GM21390 (cell line): Measurements from ENCODE around the gene ISG20.

Source experiments
- ATAC-seq: cut with Tn5 transposase; IDR thresholded peaks from one replicate; pipeline ENCODE4 v1.9.1; 2021; ENCODE audit not compliant: unreplicated experiment

ISG20 gene

GRCh38 chr15:88653200-88654064 lies 14.6 kb downstream of the ISG20 start:
- no peak for ATAC-seq

DNA sequence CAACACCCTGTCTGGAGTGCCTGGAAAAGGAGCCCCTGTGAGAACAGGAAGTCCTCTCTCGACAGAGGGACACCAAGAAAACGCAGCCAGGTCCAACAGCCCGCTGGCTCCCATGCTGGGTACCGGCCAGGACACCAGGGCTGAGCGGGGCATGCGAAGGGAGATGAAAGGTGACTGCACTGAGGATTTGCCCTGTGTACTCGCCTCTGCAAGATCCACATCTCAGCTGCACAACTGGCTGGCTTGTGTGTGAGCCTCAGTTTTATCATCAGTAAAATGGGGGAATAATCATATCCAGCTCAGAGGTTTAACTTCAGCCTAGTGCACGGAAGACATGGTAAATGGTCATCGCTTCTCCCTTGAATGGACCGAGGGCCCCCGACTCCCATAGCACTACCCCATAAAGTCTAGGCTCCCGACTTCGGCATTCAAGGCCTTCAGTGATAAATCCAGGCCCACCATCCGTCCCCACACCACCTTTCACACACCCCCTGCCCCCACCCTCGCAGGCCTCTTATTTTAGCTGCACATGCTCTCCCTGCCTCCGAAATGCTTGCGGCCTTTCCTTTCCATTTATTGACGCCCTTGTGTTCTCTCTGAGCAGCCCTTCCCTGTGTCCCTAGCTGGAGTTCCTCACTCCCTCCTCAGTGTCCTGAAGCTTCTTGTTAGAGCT lies 15.8 kb downstream of the ISG20 start:
- ATAC-seq = no peak

- ATAC-seq = no peak
Measured at GRCh38 chr15:88655103-88655553, 16.3 kb downstream of the ISG20 start.

GRCh38 chr15:88655800-88656488 lies 17.1 kb downstream of the ISG20 start:
- ATAC-seq = no peak

GRCh38 chr15:88656760-88657221 lies 18.0 kb downstream of the ISG20 start:
- peak; percentile 88 for ATAC-seq

- no peak for ATAC-seq
Measured at GRCh38 chr15:88657326-88658069, 18.7 kb downstream of the ISG20 start.

DNA sequence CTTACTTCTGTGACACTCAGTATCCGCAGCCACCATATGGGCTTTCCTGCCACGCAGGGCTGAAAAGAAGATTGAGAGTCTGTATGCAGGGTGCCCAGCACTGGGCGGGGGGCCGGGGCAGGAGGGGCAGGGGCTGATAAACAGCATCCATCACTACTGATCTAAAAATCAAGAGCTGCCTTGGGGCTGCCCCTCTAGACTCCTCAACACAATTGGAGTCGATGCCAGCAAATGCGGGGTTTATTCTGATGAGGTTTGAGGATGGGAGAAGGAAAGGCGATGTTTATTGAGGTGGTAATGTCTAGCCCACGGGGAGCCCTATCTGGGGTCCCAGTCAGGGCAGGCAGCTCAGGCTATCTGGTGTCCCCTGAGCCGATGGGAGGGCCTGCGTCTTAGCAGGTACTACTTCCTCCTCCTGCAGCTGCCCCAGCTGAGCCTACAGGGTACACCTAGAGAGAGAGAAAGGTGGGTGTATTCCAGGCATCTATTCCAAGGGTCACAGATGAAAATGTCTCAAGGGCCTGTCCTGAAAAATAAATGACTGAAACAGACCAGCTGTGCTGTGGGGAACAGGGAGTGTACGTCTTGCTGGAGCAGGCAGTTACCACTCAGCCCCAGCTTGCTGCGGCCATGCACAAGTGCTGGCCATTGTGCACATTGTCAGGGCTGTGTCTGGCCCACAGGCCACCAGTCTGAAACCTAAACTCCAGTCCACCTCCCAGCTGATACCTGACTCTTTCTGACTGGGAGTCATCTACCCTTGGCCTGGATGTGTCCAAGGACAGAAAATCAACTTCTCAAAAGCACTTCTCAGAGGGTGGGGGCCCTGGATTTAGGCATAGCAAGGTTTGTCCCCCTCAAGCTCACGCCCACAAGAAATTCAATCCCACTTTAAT lies 19.5 kb downstream of the ISG20 start:
- no peak for ATAC-seq

DNA sequence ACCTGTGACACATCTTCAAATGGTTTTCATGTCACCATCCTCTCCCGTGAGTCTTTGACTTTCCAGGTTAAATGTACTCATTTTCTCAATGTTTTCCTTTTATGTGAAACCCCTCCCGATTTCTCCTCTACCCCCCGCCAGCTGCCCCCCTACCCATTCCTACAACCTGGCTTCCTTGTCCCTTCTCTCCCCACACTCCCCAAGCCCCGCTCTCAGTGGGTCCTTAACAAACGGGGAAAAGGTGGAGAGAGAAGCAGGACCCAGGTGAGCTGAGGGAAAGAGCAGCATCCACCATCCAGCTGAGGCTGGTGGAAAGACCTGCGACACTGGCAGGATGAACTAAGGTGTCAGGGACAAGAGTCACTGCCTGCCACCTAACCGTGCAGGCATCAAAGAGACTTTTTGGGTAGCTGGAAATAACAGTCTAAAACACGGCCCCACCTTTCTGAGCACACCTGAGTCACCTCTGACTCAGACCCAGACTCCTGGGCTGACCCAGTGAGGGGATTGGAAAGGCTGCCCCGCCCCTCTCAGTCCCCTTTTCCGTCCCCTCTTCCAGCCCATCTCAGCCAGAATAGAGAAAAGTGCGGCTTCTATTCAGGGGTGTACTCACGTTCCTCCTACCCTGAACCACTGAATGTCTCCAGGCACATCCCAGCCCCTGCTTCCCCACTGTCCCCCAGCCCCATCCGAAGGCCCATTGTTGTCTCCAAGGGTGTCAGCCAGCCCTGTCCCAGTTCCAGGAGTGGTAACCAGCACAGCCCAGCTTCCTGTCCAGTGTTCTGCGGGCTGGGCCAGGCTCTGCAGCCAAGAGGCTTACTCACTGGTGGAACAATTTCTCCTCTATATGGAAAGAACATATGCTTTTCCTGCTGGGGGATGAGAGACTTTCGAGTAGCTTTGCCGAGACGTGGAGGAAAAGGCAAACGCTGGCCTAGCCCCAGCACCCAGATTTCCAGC lies 20.4 kb downstream of the ISG20 start:
- no peak for ATAC-seq

- ATAC-seq = no peak
Measured at GRCh38 chr15:88661041-88661700, 22.4 kb downstream of the ISG20 start.

DNA sequence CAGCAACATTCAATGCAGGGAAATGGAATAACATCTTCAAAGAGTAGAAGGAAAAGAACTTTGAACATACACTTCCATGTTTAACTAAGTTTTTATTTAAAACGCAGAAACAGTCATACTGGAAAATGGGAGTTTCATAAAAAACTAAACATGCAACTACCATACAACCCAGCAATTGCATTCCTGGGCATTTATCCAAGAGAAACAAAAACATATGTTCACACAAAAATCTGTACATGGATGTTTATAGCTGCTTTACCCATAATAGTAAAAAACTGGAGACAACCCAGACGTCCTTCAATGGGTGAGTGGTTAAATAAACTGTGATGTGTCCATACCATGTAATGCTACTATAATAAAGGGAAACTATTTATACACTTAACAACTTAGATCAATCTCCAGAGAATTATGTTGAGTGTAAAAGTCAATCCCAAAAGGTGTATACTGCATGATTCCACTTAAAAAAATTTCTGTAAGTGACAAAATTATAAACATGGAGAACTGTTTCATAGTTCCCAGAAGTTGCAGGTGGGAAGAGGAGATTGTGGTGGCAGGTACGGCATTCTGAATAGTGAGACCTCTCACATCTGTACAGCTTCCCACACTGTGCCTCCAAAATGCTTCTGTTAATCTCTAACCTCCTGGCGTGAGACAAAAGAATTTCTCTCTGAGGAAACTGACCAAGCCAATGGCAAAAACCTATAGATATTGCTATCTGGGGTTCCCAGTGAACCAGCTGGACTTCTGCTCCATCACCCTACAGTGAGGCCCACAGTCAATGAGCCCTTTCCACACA lies 23.1 kb downstream of the ISG20 start:
- ATAC-seq = no peak

DNA sequence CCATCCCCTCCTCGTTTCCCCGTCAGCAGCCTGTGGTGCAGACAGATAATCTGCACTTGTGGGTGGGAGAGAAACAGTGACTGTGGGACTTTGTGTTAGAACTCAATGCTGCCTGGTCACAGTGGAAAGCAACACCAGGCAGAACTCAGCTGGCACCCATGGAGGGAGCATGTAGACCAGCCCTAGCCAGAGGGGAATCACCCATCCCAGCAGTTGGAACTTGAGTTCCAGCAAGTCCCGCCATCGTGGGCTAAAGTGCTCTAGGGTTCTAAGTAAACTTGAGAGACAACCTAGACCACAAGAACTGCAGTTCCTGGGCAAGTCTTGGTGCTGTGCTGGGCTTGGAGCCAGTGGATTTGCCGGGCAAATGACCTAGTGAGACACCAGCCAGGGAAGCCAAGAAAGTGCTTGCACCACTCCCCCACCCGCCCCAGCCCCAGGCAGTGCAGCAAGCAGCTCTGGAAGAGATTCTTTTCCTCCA lies 24.4 kb downstream of the ISG20 start:
- ATAC-seq = no peak

GRCh38 chr15:88664151-88664778 lies 25.4 kb downstream of the ISG20 start:
- ATAC-seq = no peak

DNA sequence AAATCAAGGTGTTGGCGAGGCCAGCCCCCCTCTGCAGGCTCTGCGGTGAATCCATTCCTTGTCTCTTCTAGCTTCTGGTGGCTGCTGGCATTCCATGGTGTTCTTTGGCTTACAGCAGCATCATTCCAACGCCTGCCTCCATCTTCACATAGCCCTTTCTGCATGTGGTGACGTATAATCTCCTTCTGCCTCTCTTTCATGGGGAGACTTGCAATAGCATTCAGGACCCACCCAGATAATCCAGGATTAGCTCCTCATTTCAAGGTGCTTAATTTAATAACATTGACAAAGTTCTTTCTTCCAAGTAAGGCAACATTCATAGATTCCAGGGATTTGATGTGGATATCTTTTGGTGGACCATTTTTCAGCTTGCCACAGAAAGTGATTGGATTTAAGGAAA lies 35.8 kb downstream of the ISG20 start:
- ATAC-seq = no peak

DNA sequence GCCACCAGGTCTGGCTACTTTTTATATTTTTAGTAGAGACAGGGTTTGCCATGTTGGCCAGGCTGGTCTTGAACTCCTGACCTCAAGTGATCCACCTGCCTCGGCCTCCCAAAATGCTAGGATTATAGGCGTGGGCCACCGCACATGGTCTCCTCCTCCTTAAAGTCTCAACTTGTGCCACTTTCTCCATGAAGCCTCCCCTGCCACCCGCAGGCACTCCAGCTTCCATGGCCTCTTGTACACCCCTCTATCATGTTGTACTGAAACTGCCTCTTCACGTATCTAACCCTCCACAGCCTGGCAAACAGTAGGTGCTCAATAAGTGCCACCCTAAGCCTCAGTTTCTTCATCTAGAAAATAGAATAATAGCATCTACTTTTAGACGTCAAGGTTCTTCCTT lies 39.9 kb downstream of the ISG20 start:
- ATAC-seq = no peak

DNA sequence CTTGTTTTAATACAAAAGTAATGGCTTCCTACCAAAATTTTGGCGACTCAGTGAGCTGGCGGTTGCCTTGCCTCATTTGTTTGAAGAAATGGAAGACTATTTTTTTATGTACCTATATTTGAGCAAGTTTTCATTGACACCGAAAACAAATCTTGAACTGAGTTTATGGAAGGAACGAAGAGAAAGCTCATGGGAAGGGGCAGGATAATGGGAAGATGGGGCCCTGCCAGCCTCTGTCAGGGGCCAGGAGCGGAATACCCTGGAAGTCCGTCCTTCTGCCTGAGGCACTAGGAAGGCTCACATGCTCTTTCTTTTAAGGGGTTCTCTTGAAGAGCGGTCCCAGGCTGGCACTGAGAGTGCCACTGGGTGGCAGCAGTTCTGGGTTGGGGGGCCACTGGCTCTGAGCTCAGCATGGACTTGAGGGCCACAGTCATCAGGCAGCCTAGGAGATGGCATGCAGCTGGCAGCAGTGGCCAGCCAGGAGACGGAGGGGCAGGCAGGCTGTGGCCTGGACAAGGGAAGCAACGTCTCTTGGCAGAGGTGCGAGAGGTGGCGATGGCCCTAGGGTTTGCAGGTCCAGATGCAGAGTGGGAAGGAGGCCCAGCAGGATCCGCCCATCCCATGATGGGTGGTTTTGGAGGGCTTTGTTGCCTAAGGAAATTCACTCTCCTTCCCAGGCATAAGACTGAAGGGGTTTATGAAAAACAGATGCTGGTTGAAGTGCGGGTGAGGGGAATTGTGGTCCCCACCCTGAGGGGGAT lies 41.6 kb downstream of the ISG20 start:
- no peak for ATAC-seq

GRCh38 chr15:88681610-88682221 lies 42.9 kb downstream of the ISG20 start:
- ATAC-seq = no peak
